ENCODE results near the gene BSN.

Gene BSN

DNA sequence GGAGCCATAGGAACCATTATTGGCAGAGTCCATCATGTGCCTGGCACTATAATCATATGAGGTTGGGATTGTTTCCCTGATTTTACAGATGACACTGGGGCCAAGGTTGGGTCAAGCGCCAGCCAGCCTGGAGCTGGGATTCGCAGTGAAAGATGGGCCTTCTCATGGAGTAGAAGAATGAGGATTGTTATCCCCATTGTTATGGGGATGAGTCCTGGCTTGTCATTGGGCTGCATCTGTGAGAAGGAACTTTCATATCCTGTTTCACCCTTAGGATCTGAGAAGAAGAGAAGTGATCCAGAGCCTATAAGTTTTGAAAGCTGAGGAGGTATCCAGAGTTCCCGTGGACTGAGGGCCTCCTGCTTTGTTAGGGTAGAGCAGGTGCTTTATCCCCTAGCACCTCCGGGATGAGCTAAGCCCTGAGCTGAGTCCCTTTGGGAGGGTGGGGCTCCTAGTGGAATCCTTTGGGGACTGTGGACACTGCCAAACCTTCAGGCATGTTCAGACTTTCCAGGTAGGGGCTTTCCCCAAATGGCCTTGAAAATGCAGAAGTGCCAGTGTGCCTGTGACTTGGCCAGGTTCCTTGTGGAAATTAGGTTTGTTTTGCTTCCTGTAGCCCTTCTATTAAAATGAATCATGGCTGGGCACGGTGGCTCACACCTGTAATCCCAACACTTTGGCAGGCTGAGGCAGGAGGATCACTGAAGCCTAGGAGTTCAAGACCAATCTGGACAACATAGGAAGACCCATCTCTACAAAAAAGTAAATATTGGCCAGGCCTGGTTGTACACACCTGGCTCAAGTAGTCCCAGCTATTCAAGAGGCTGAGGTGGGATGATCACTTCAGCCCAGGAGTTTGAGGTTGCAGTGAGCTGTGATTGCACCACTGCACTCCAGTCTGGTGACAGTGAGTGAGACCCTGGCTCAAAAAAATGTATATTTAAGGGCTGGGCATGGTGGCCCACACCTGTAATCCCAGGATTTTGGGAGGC lies 30.2 kb upstream of the BSN start:
- no peak overlapping the region for H3K4me3 ChIP-seq (ENCODE audit: low read depth in 1 of 2, low read length in 1 of 2)
- no peak overlapping the region for H3K27ac ChIP-seq
- no peaks in the 10 kb centered on the region for H3K36me3 ChIP-seq
- H3K4me1 ChIP-seq (ENCODE audit: control insufficient read depth in 1 of 2, insufficient read depth in 1 of 2, low read depth in 1 of 2, low read length in 1 of 2): no peaks in the 10 kb centered on the region
- no peaks in the 10 kb centered on the region for H3K9me3 ChIP-seq
- TF ChIP-seq CTCF (IDR thresholded peaks at IDR 0.05): no peak
- H3K27me3 ChIP-seq: no peaks in the 10 kb centered on the region

- Histone ChIP-seq H3K9me3 (no peaks in the 10 kb centered on the region), H3K4me1 (ENCODE audit: control insufficient read depth in 1 of 2, insufficient read depth in 1 of 2, low read depth in 1 of 2, low read length in 1 of 2) (no peaks in the 10 kb centered on the region), H3K4me3 (ENCODE audit: low read depth in 1 of 2, low read length in 1 of 2) (no peak overlapping the region), H3K36me3 (peaks cover 28% of the 10 kb centered on the region), H3K27me3 (no peaks in the 10 kb centered on the region), H3K27ac (no peak overlapping the region)
- no peak for TF ChIP-seq CTCF (IDR thresholded peaks at IDR 0.05)
Observed at GRCh38 chr3:49529567-49529966, 24.7 kb upstream of the BSN start.

DNA sequence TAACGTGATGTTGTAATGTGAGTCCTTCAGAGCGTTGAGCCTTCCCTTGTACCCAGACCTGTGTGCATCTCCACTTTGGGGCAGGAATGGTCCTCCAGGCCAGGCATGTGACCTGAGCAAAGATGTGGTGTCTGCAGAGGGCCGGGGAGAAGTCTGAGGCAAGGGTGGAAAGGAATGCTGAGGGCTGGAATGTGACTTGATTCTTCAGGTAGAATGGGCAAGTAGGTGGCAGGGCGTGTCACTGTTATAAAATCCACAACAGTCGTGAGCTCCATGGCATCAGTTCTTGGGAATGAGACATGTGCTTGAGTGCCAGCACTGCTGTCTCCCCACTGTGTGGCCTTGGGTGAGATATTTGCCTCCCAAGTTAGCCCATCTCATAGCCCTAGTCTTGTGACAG lies 24.0 kb upstream of the BSN start:
- Histone ChIP-seq H3K4me1 (ENCODE audit: control insufficient read depth in 1 of 2, insufficient read depth in 1 of 2, low read depth in 1 of 2, low read length in 1 of 2) (no peaks in the 10 kb centered on the region), H3K9me3 (no peaks in the 10 kb centered on the region), H3K36me3 (peaks cover 28% of the 10 kb centered on the region), H3K4me3 (ENCODE audit: low read depth in 1 of 2, low read length in 1 of 2) (no peak overlapping the region), H3K27me3 (no peaks in the 10 kb centered on the region), H3K27ac (no peak overlapping the region)
- TF ChIP-seq CTCF (IDR thresholded peaks at IDR 0.05): no peak

GRCh38 chr3:49530701-49531100 lies 23.6 kb upstream of the BSN start:
- H3K27me3 ChIP-seq: no peaks in the 10 kb centered on the region
- no peaks in the 10 kb centered on the region for H3K9me3 ChIP-seq
- H3K4me1 ChIP-seq (ENCODE audit: control insufficient read depth in 1 of 2, insufficient read depth in 1 of 2, low read depth in 1 of 2, low read length in 1 of 2): no peaks in the 10 kb centered on the region
- no peak overlapping the region for H3K4me3 ChIP-seq (ENCODE audit: low read depth in 1 of 2, low read length in 1 of 2)
- peaks cover 28% of the 10 kb centered on the region for H3K36me3 ChIP-seq
- TF ChIP-seq CTCF (IDR thresholded peaks at IDR 0.05): no peak
- no peak overlapping the region for H3K27ac ChIP-seq

GRCh38 chr3:49531218-49531617 lies 23.1 kb upstream of the BSN start:
- H3K27ac ChIP-seq: no peak overlapping the region
- no peaks in the 10 kb centered on the region for H3K9me3 ChIP-seq
- no peak for TF ChIP-seq CTCF (IDR thresholded peaks at IDR 0.05)
- peaks cover 28% of the 10 kb centered on the region for H3K36me3 ChIP-seq
- H3K4me3 ChIP-seq (ENCODE audit: low read depth in 1 of 2, low read length in 1 of 2): no peak overlapping the region
- no peaks in the 10 kb centered on the region for H3K27me3 ChIP-seq
- H3K4me1 ChIP-seq (ENCODE audit: control insufficient read depth in 1 of 2, insufficient read depth in 1 of 2, low read depth in 1 of 2, low read length in 1 of 2): no peaks in the 10 kb centered on the region
